HG02943 (cell line): ENCODE results near the gene MTSS2.

Experiments
- ATAC-seq: cut with Tn5 transposase; IDR thresholded peaks from one replicate; pipeline ENCODE4 v1.9.1; 2021; ENCODE audit warnings: mild to moderate bottlenecking, low read depth, moderate library complexity; ENCODE audit not compliant: unreplicated experiment

Gene MTSS2, protein sequence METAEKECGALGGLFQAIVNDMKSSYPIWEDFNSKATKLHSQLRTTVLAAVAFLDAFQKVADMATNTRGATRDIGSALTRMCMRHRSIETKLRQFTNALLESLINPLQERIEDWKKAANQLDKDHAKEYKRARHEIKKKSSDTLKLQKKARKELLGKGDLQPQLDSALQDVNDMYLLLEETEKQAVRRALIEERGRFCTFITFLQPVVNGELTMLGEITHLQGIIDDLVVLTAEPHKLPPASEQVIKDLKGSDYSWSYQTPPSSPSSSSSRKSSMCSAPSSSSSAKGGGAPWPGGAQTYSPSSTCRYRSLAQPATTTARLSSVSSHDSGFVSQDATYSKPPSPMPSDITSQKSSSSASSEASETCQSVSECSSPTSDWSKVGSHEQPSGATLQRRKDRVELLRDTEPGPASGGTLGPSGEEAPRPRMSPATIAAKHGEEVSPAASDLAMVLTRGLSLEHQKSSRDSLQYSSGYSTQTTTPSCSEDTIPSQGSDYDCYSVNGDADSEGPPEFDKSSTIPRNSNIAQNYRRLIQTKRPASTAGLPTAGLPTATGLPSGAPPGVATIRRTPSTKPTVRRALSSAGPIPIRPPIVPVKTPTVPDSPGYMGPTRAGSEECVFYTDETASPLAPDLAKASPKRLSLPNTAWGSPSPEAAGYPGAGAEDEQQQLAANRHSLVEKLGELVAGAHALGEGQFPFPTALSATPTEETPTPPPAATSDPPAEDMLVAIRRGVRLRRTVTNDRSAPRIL

DNA sequence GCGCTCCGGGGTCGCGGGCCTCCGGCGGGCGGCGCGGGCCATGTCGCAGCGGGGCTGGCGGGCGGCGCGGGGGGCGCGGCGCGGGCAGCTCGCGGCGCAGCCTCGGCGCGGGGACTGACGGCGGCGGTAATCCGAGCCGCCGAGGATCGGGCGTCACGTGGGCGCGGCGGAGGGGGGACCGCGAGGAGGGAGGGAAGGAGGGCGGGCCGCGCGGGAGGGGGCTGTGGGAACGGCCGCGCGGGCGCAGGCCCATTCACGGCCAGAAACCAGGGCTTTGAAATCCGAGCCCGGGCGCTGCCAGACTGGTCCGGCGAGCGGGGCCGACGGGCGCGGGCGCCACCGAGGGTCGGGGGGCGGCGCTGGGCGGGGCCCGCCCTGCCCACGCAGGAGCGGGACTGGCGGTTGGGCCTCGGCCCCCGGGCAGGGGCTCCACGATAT is at the start of gene MTSS2:
MTSS2 (minus strand) TSS at position 116 of the 438 bp plus-strand sequence. CDS start 262 bp downstream, outside the sequence.
- no peak for ATAC-seq

GRCh38 chr16:70735141-70735979 is 49.5 kb upstream of the MTSS2 start:
- ATAC-seq = no peak

DNA sequence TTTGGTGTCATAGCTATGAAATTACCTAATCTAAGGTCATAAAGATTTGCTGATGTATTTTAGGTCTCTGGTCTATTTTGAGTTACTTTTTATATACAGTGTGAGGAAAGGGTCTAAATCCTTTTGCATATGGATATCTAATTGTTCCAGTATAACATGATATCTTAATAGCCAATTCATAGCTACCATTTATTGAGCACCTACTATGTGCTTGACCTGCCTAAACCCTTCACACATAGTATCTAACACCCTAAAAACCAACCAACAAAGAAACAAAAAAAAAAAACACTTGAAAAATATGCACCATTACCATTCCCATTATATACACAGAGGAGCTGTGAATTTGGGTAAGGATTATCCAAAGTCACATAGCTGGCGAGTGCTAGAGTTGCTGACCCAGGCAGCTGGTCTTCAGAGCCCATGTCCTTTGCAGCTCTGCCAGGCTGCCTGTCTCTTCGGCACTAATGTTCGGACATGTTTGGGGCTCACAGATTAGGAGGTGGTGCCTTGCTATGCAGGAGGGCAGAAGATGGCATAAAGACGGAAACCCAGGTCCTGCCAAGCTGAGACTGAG is 48.8 kb upstream of the MTSS2 start:
- no peak for ATAC-seq

DNA sequence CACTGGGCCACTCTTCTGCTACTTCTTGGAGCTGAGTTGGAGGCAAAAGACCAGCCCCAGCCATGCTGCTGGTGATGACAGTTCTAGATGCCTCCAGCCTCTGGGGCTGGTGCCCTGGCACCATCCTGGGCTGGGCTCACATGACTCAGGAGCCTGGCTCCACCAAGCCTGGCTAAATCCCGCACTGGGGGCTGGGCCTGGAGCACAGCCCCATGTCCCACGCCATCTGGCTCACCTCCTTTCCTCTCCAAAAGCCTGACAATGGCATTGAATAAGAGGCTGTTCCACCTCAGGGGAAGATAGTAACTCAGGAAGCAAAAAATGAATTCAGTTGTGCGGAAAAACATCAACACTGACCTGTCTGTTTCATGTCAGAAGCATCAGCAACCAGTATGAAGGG is 45.1 kb upstream of the MTSS2 start:
- no peak for ATAC-seq

- no peak for ATAC-seq
Measured at GRCh38 chr16:70730031-70730430, 44.2 kb upstream of the MTSS2 start.

- ATAC-seq = no peak
Measured at GRCh38 chr16:70729292-70729691, 43.4 kb upstream of the MTSS2 start.

DNA sequence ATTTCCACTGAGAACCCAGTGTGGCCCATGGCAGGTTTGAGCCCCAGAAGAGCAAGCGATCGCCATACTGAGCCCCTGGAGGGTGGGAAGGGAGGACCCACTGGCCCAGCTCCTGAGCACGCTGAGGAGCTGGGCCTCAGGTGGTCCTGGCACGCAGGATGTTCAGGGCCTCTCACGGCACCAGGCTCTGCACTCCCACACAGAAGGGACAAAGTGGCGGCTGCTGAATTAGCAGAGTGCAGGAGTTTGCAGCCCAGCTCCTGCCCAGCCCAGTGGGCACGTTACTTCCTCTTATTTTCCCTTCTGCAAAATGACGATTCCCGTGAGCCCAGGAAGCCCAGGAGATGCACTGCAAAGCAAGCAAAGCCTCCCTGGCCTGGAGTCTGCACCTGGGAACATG is 42.3 kb upstream of the MTSS2 start:
- no peak for ATAC-seq

DNA sequence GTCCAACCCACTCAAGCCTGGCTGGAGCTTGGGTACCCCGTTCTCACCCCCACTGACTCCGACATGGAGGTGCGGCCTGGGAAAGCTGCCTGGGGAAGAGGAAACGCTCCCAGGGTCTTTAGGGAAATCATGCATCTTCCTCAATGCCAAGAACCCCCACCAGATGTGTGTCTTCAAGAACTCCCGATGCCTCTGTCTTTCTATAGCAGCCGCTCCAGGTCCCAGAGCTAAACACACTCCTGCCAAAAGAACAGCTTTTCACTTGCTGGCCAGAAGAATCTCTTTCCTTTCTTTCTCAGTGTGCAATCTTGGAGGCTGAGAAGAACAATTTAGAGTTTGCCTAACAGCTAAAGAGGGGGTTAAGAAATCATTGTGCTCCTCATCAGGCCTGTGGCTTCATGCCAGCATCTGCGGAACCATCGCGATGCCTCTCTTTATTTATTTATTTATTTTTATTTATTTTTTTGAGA is 41.1 kb upstream of the MTSS2 start:
- no peak for ATAC-seq

DNA sequence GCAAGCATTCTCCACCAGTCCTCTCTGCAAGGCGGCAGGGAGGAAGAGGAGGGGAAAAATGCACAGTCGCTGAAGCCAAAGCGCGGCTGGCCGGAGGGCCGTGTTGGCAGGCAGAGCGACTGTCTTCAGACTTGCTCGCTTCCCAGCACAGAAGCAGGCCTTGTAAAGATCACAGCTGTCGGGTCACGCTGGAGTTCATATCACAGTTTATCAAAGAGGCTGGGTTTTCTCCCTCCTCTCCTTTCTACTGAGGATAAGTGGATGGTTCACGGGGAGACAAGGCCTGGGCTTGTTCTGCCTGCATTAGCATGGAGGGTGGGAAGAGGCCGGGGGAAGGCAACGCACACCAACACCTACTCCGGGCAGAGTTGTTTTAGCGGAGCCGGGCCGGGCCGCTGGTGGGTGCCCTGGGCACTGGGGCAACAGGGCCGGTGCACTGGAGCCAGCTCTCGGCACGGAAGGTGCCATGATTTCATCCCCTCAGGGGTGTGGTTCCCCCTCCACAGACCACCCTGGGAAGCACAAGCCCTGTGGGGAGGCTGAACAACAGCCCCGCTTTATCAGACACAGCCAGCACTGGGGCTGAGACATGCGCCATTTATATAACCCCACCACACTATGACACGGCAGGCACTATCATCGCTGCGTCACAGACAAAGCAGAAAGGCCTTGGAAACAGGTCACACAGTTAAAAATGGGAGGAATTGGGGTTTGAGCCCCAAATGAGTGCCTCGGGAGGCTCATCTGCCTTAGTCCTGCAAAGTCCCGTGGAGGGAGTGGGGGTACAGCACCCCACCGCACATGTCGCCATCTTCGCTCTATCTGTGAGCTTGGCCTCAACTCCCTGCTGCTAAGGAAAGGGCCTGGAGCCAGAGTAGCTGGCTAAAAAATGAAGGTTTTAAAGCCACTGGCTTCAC is 40.3 kb upstream of the MTSS2 start:
- no peak for ATAC-seq

DNA sequence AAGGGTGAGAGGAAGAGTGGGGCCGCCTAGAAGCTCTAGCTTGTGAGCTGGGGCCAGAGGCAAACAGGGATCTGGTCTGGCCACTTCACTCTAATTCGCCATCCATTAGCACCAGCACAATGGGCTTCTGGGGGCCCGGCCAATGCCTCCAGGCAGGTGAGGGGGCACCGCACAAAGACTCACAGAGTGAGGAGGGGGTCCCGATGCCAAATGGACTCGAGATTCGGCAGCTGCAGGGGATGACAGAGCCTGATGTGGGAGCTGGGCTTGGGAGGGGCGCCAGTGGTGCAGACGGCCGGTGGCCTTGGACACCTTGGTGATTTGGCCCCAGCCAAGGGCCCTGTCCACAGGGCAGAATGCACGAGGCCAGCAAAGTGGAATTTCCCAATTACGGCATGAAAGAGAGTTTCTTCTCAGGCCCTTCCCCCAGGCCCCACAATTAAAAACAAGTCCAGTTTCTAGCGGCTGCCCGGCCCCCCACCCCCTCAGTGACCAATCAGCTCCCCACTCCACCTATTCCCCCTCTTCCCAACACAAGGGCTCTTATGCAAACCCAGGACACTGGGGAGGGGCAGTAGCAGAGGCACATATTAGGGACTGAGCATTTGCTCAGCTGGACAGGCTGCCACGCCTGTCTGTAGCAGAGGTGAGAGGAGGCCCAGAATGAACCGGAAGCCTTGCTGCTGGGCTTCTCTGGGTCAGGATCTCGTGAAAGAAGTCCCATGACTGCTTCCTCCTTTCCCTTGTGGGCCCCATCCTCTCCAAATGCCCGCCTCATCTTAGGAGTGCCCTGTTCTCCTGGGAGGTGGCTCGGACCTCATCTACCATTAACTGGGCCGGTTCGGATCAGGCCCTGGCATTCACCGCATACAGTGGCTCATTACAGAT is 39.4 kb upstream of the MTSS2 start:
- ATAC-seq = no peak

- no peak for ATAC-seq
Measured at GRCh38 chr16:70724146-70725023, 38.5 kb upstream of the MTSS2 start.

- ATAC-seq = no peak
Measured at GRCh38 chr16:70723740-70724145, 37.9 kb upstream of the MTSS2 start.

GRCh38 chr16:70721202-70721963 is 35.5 kb upstream of the MTSS2 start:
- no peak for ATAC-seq

DNA sequence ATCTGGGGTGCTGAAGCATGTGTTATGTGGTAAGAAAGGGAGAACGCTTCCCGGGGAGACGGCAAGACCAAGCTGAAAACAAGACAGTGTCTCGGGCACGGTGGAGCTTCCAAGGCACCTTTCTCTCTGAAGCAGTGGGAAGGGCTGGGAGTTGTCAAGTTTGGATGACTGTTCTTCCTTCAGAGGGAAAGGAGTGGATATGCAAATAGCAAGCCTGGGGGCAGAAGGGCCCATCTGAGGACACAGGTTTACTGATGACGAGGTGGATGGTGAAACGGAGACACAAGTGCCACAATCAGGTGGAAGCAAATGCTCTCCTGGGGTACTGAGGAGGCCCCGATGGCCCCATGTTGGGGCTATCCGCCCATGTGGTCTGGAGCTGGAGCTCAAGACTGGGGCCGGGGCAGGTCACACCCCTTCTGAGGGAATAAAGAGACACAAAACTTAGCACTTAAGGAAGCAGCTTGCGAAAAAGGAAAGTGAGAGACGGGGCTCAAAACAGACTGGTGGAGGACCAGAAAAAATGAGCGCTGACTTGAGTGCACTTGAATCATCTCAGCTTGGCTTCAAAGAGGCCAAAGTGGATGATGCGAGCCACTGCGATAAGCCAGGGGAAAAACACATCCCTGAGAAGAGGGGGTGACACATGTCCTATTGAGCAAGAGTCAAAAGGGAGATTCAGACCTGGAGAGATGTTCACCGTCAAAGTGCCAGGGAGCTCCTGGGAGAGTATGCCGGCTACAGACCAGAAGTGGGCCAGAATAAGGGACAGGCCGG is 34.8 kb upstream of the MTSS2 start:
- ATAC-seq = no peak

GRCh38 chr16:70717065-70717464 is 31.2 kb upstream of the MTSS2 start:
- ATAC-seq = no peak

DNA sequence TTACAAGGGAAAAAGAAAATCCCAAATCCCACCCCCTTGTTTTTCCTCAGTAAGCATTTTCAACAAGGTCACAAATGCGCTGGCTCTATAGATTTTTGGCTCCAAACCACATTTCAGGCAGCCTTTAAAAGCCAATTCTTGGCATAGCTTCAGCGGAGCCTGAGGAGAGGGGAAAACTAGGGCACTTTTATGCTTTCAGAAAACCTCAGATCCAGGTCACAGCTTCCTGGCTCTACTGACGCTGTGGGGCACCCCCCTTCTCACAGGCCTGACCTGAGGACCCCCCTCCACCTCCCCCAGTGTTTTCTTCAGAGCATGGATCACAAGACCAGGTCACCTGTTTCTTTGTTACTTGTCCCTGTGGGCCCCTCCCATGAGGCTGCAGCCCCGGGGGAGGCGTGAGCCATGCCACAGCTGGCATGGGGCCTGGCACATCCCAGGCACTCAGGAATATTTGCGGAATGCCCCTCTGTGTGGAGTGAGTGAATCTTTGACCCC is 30.1 kb upstream of the MTSS2 start:
- no peak for ATAC-seq
